OCI-LY3 (cell line): ENCODE measurements around the gene ZNF836.

Experiments
- H2AFZ ChIP-seq: fragments of 200-600, 300-600 bp; shearing (Covaris generic); 2 replicates; pipeline ENCODE4 v1.6.0; 2014; ENCODE audit warnings: antibody characterized with exemption, low read depth, low read length
- H3K27ac ChIP-seq: fragments of 200-600, 300-600 bp; sonication (generic); 2 replicates; pipeline ENCODE4 v1.5.1; 2014; ENCODE audit warnings: mild to moderate bottlenecking, low read length, moderate library complexity, mixed read lengths
- H3K27me3 ChIP-seq: fragments of 200-600, 300-600 bp; sonication (generic); 2 replicates; pipeline ENCODE4 v1.6.1; 2014; ENCODE audit warnings: low read depth, low read length, mixed read lengths
- H3K36me3 ChIP-seq: fragments of 200-600, 300-600 bp; sonication (generic); replicated peaks from 2 replicates; pipeline ENCODE3; 2014; ENCODE audit warnings: low read depth, low read length, mixed read lengths
- H3K4me1 ChIP-seq: fragments of 300-600, 200-600 bp; sonication (generic); 2 replicates; pipeline ENCODE4 v1.6.1; 2014; ENCODE audit warnings: low read length, mixed read lengths
- H3K4me2 ChIP-seq: fragments of 200-600, 300-600 bp; sonication (generic); 2 replicates; pipeline ENCODE4 v1.6.1; 2014; ENCODE audit warnings: low read length, mixed read lengths
- H3K4me3 ChIP-seq: fragments of 300-600, 200-600 bp; sonication (generic); 2 replicates; pipeline ENCODE4 v1.5.1; 2014; ENCODE audit warnings: antibody characterized with exemption, mild to moderate bottlenecking, low read length, moderate library complexity
- H3K79me2 ChIP-seq: fragments of 300-600, 200-600 bp; shearing (Covaris generic); 2 replicates; pipeline ENCODE4 v1.6.1; 2014; ENCODE audit warnings: mild to moderate bottlenecking, low read length, mixed read lengths
- H3K9ac ChIP-seq: fragments of 300-600, 200-600 bp; shearing (Covaris generic); 2 replicates; pipeline ENCODE4 v1.6.0; 2014; ENCODE audit warnings: mild to moderate bottlenecking, low read length, moderate library complexity
- H3K9me3 ChIP-seq: fragments of 200-600, 300-600 bp; shearing (Covaris generic); 2 replicates; pipeline ENCODE4 v1.6.1; 2014; ENCODE audit warnings: low read length, mixed read lengths; ENCODE audit not compliant: insufficient read depth
- H4K20me1 ChIP-seq: fragments of 200-600, 300-600 bp; sonication (generic); 2 replicates; pipeline ENCODE4 v1.6.1; 2016; ENCODE audit warnings: low read length, mixed read lengths; ENCODE audit not compliant: insufficient read depth
- EZH2phosphoT487 ChIP-seq: fragments of 200-600 bp; shearing (Covaris generic); IDR thresholded peaks from 2 replicates; pipeline ENCODE4 v1.6.1; 2018; ENCODE audit warnings: antibody characterized with exemption, mixed run types, low read depth
- TF ChIP-seq, protein P1 (sequence below): fragments of 200-600, 300-600 bp; sonication (generic); IDR thresholded peaks from 2 replicates; pipeline ENCODE4 v1.5.1; 2014; ENCODE audit warnings: antibody characterized with exemption, low read length, low read depth

The ZNF836 gene

DNA sequence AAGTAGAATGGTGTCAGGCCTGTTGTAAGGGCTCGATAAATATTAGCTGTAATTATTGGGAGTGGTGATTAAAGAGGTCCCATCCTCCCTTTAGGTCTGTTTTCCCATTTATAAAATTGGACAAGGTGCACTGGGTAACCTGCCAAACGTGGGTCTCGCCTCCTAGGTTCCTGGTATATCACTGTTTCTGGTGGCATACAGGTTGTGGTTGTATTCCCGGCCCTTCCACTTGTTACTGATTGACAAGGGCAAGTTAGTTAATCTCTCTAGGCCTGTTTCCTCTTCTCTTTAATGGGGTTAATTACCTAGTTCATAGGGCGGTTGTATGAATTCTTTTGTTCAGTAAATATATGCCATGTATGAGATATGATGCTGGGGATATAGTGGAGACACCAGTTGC, 20.0 kb upstream of the ZNF836 start:
- Histone ChIP-seq H4K20me1 (peaks cover 50% of the 10 kb centered on the region), H3K4me1 (peaks cover 16% of the 10 kb centered on the region), H3K27me3 (no peaks in the 10 kb centered on the region), H3K9me3 (no peaks in the 10 kb centered on the region), H3K36me3 (peaks cover 47% of the 10 kb centered on the region), H3K4me2 (peak overlapping the region; percentile 85), H3K79me2 (peaks cover 72% of the 10 kb centered on the region), H2AFZ (no peak overlapping the region), H3K9ac (peak overlapping the region; percentile 98), H3K4me3 (peak overlapping the region; percentile 97), H3K27ac (no peak overlapping the region; the same call in 1 of the 2 replicates)
- TF ChIP-seq, protein P1, sequence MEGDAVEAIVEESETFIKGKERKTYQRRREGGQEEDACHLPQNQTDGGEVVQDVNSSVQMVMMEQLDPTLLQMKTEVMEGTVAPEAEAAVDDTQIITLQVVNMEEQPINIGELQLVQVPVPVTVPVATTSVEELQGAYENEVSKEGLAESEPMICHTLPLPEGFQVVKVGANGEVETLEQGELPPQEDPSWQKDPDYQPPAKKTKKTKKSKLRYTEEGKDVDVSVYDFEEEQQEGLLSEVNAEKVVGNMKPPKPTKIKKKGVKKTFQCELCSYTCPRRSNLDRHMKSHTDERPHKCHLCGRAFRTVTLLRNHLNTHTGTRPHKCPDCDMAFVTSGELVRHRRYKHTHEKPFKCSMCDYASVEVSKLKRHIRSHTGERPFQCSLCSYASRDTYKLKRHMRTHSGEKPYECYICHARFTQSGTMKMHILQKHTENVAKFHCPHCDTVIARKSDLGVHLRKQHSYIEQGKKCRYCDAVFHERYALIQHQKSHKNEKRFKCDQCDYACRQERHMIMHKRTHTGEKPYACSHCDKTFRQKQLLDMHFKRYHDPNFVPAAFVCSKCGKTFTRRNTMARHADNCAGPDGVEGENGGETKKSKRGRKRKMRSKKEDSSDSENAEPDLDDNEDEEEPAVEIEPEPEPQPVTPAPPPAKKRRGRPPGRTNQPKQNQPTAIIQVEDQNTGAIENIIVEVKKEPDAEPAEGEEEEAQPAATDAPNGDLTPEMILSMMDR: no peak
- no peak for TF ChIP-seq EZH2phosphoT487

DNA sequence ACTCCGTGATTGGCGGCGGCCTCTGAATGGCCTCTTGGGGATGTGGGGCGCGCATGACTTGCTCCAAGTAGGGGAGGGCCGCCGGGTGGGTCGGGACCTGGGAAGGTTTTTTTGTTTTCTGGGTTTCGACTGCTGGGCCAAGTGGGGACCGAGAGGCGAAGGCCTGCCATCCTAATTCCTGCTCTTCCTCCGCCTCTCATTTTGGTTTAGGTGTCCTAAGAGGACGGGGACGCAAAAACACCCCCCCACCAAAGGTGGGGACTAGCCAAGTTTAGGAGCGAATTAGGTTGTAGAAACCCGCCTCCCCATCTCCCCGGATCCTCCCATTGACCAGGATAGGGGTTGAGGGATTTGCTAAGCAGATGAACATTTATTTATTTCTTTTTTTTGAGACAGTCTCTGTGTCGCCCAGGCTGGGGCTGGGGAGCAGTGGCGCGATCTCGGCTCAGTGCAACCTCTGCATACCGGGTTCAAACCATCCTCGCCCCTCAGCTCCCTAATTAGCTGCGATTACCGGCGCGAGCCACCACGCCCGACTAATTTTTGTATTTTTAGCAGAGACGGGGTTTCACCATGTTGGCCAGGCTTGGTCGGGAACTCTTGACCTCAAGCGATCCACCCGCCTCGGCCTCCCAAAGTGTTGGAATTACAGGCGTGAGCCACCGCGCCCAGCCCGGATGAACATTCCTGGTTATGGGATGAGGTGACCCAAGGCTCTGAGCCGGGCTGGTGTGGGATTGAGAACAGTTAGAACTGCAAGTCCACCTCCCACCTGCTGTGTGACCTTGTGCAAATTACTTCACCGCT, 19.3 kb upstream of the ZNF836 start:
- Histone ChIP-seq H3K9me3 (no peaks in the 10 kb centered on the region), H4K20me1 (peaks cover 43% of the 10 kb centered on the region), H3K4me1 (peaks cover 16% of the 10 kb centered on the region), H3K4me3 (peak overlapping the region; percentile 97), H2AFZ (no peak overlapping the region), H3K9ac (peak overlapping the region; percentile 98), H3K36me3 (peaks cover 40% of the 10 kb centered on the region), H3K79me2 (peaks cover 65% of the 10 kb centered on the region), H3K27me3 (no peaks in the 10 kb centered on the region), H3K4me2 (peak overlapping the region; percentile 85), H3K27ac (peak overlapping the region; percentile 74)
- TF ChIP-seq, protein P1: no peak
- TF ChIP-seq EZH2phosphoT487: no peak

DNA sequence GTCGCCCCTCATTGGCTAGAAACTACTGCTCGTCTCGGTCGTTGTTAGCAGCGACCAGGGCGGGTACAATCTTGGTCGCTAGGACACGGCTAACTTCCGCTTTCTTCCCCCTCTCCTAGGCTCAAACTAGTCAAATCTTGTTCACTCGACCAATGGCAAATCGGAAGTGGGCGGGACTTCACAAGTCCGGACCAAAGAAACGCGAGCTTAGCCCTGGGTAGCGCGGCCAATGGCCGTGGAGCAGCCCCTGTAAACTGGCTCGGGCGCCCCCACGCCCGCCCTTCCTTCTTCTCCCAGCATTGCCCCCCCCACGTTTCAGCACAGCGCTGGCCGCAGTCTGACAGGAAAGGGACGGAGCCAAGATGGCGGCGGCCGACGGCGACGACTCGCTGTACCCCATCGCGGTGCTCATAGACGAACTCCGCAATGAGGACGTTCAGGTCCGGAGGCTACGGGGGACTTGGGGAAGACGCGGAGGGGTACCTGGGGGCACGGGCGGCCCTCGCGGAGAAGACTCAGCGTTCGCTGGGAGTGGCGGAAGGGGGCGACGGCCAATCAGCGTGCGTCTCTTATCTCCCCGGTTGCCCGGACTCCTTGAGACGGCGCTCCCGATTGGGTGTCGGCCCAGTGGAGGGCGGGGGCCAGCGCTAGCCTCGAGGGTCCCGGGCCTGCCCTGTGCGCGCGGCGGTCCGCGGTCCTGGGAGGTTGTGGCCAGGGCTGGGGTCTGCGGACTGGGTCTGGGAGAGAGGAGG, 18.5 kb upstream of the ZNF836 start, which contains the start of gene PPP2R1A:
TSS of gene PPP2R1A (plus strand) at position 318 of the 752 bp plus-strand sequence. CDS start at position 363, 45 bp downstream.
- Histone ChIP-seq H3K4me2 (peak within 1 kb of the TSS; percentile 85), H3K27ac (peak within 1 kb of the TSS; percentile 76), H2AFZ (peak within 1 kb of the TSS; percentile 50; the same call in 1 of the 2 replicates), H3K79me2 (peaks cover 57% of the 10 kb centered on the region), H3K27me3 (no peaks in the 10 kb centered on the region), H3K4me3 (peak within 1 kb of the TSS; percentile 97), H3K36me3 (peaks cover 32% of the 10 kb centered on the region), H3K4me1 (peaks cover 16% of the 10 kb centered on the region), H3K9me3 (no peaks in the 10 kb centered on the region), H3K9ac (peak within 1 kb of the TSS; percentile 98), H4K20me1 (peaks cover 35% of the 10 kb centered on the region)
- no peak for TF ChIP-seq EZH2phosphoT487
- TF ChIP-seq, protein P1: no peak
